ENCODE measurements around the gene PTGS1. TPM values are rescaled to one million over a fixed set of nuclear protein-coding genes. Genes with fewer than 3 reads are reported as not detected.

PTGS1 gene
- total and polyA plus RNA-seq, 4 donors = 2.9 to 12.8 (median 5.0) TPM

- no peak for ATAC-seq (ENCODE audit: insufficient read depth, low FRiP score)
- Histone ChIP-seq H3K4me3 (no peak overlapping the region), H3K36me3 (ENCODE audit: control insufficient read depth in 4 of 4, insufficient read depth in 4 of 4, low read length in 4 of 4) (peaks cover 0 to 3% (median 0%) of the 10 kb centered on the region in 4 donors), H3K9ac (ENCODE audit: insufficient read depth in 1 of 2, low read length in 2 of 2) (no peak overlapping the region), H3K27me3 (ENCODE audit: control insufficient read depth in 3 of 3, insufficient read depth in 3 of 3, low read length in 2 of 3) (peaks cover 0 to 2% (median 0%) of the 10 kb centered on the region in 3 donors), H3K27ac (ENCODE audit: low read depth in 1 of 2, low read length in 1 of 2) (peak overlapping the region in 1 of 2 donors; percentile 23), H3K9me3 (ENCODE audit: control insufficient read depth in 4 of 4, insufficient read depth in 3 of 4, low read length in 3 of 4) (no peaks in the 10 kb centered on the region), H3K4me1 (ENCODE audit: control insufficient read depth in 5 of 5, insufficient read depth in 5 of 5, low read length in 5 of 5) (peaks cover 0 to 10% (median 0%) of the 10 kb centered on the region in 5 donors)
- TF ChIP-seq CTCF (IDR thresholded peaks at IDR 0.05; ENCODE audit: control extremely low read depth, extremely low read depth) = no peak
- 21 to 31% methylated on average over 6 of the region's 6 CpGs for WGBS, 2 donors
- DNase-seq = peak in 1 of 3 donors; percentile 21
Observed at GRCh38 chr9:122332083-122332482, 38.7 kb upstream of the PTGS1 start.

- no peak for DNase-seq
- no peak overlapping the region for H3K9ac ChIP-seq (ENCODE audit: insufficient read depth in 1 of 2, low read length in 2 of 2)
- 65 to 67% methylated on average over 7 of the region's 7 CpGs for WGBS, 2 donors
- no peak for TF ChIP-seq CTCF (IDR thresholded peaks at IDR 0.05; ENCODE audit: control extremely low read depth, extremely low read depth)
- H3K27me3 ChIP-seq (ENCODE audit: control insufficient read depth in 3 of 3, insufficient read depth in 3 of 3, low read length in 2 of 3) = peaks cover 0 to 2% (median 0%) of the 10 kb centered on the region in 3 donors
- no peak overlapping the region for H3K4me3 ChIP-seq
- no peak for ATAC-seq (ENCODE audit: insufficient read depth, low FRiP score)
- peaks cover 0 to 10% (median 0%) of the 10 kb centered on the region in 5 donors for H3K4me1 ChIP-seq (ENCODE audit: control insufficient read depth in 5 of 5, insufficient read depth in 5 of 5, low read length in 5 of 5)
- peak overlapping the region in 1 of 2 donors; percentile 23 for H3K27ac ChIP-seq (ENCODE audit: low read depth in 1 of 2, low read length in 1 of 2)
- peaks cover 0 to 3% (median 0%) of the 10 kb centered on the region in 4 donors for H3K36me3 ChIP-seq (ENCODE audit: control insufficient read depth in 4 of 4, insufficient read depth in 4 of 4, low read length in 4 of 4)
- no peaks in the 10 kb centered on the region for H3K9me3 ChIP-seq (ENCODE audit: control insufficient read depth in 4 of 4, insufficient read depth in 3 of 4, low read length in 3 of 4)
Observed at GRCh38 chr9:122332644-122333043, 38.2 kb upstream of the PTGS1 start.

GRCh38 chr9:122333169-122333808 is 37.5 kb upstream of the PTGS1 start:
- H3K4me1 ChIP-seq (ENCODE audit: control insufficient read depth in 5 of 5, insufficient read depth in 5 of 5, low read length in 5 of 5) = peaks cover 0 to 13% (median 0%) of the 10 kb centered on the region in 5 donors
- H3K9me3 ChIP-seq (ENCODE audit: control insufficient read depth in 4 of 4, insufficient read depth in 3 of 4, low read length in 3 of 4) = no peaks in the 10 kb centered on the region
- 58 to 61% methylated on average over 10 of the region's 10 CpGs for WGBS, 2 donors
- peaks cover 0 to 3% (median 0%) of the 10 kb centered on the region in 4 donors for H3K36me3 ChIP-seq (ENCODE audit: control insufficient read depth in 4 of 4, insufficient read depth in 4 of 4, low read length in 4 of 4)
- no peak overlapping the region for H3K27ac ChIP-seq (ENCODE audit: low read depth in 1 of 2, low read length in 1 of 2)
- ATAC-seq (ENCODE audit: insufficient read depth, low FRiP score) (no peak), DNase-seq (no peak)
- no peak overlapping the region for H3K9ac ChIP-seq (ENCODE audit: insufficient read depth in 1 of 2, low read length in 2 of 2)
- TF ChIP-seq CTCF (IDR thresholded peaks at IDR 0.05; ENCODE audit: control extremely low read depth, extremely low read depth) = no peak
- peaks cover 0 to 5% (median 2%) of the 10 kb centered on the region in 3 donors for H3K27me3 ChIP-seq (ENCODE audit: control insufficient read depth in 3 of 3, insufficient read depth in 3 of 3, low read length in 2 of 3)
- no peak overlapping the region for H3K4me3 ChIP-seq
